DOHH2 (cell line): ENCODE measurements around the gene DHRS13.

Source experiments
- H3F3A ChIP-seq: fragments of 200-600 bp; sonication (generic), shearing (Covaris generic); 2 replicates; pipeline ENCODE4 v1.6.0; 2016; ENCODE audit warnings: antibody characterized with exemption, mild to moderate bottlenecking; ENCODE audit not compliant: control insufficient read depth, insufficient read depth
- H3K27ac ChIP-seq: fragments of 200-600 bp; sonication (generic); 2 replicates; pipeline ENCODE4 v1.5.1; 2014; ENCODE audit warnings: low read depth, mild to moderate bottlenecking, low read length, moderate library complexity
- H3K27me3 ChIP-seq: fragments of 200-600 bp; sonication (generic); 2 replicates; pipeline ENCODE4 v1.6.1; 2014; ENCODE audit warnings: mild to moderate bottlenecking, low read length, mixed read lengths; ENCODE audit not compliant: control insufficient read depth
- H3K36me3 ChIP-seq: fragments of 200-600 bp; sonication (generic); 2 replicates; pipeline ENCODE4 v1.6.1; 2014; ENCODE audit warnings: mild to moderate bottlenecking, low read length, moderate library complexity, mixed read lengths; ENCODE audit not compliant: control insufficient read depth
- H3K4me1 ChIP-seq: fragments of 200-600 bp; sonication (generic); 2 replicates; pipeline ENCODE4 v1.6.1; 2014; ENCODE audit warnings: mild to moderate bottlenecking, low read length, mixed read lengths; ENCODE audit not compliant: control insufficient read depth
- H3K4me2 ChIP-seq: fragments of 200-600 bp; sonication (generic); 2 replicates; pipeline ENCODE4 v1.6.0; 2014; ENCODE audit warnings: mild to moderate bottlenecking, low read length, moderate library complexity
- H3K4me3 ChIP-seq: fragments of 200-600 bp; sonication (generic); 2 replicates; pipeline ENCODE4 v1.5.1; 2014; ENCODE audit warnings: mild to moderate bottlenecking, low read length, mixed read lengths
- H3K79me2 ChIP-seq: fragments of 200-600 bp; sonication (generic); 2 replicates; pipeline ENCODE4 v1.6.1; 2014; ENCODE audit warnings: mild to moderate bottlenecking, low read length, mixed read lengths; ENCODE audit not compliant: control insufficient read depth
- H3K9me2 ChIP-seq: fragments of 200-600 bp; sonication (generic); replicated peaks from 2 replicates; pipeline ENCODE4 v1.6.1; 2014; ENCODE audit warnings: mild to moderate bottlenecking, low read length, mixed read lengths; ENCODE audit not compliant: control insufficient read depth
- H3K9me3 ChIP-seq: fragments of 200-600 bp; sonication (generic); 2 replicates; pipeline ENCODE4 v1.6.1; 2014; ENCODE audit warnings: antibody characterized with exemption, low read length, mixed read lengths; ENCODE audit not compliant: control insufficient read depth, insufficient read depth
- H4K20me1 ChIP-seq: fragments of 200-600 bp; sonication (generic); 2 replicates; pipeline ENCODE4 v1.6.0; 2014; ENCODE audit warnings: low read depth, mild to moderate bottlenecking, antibody characterized with exemption, low read length, moderate library complexity; ENCODE audit not compliant: control insufficient read depth, insufficient read depth
- EZH2phosphoT487 ChIP-seq: fragments of 200-600 bp; sonication (generic); IDR thresholded peaks from 2 replicates; pipeline ENCODE4 v1.6.1; 2017; ENCODE audit warnings: borderline replicate concordance, mild to moderate bottlenecking, antibody characterized with exemption, low read length, moderate library complexity, mixed read lengths
- TF ChIP-seq, protein P1 (sequence below): fragments of 200-600 bp; sonication (generic); IDR thresholded peaks from one replicate; pipeline ENCODE4 v1.5.1; 2014; ENCODE audit warnings: antibody characterized with exemption, mild to moderate bottlenecking, low read depth, low read length; ENCODE audit not compliant: poor library complexity, severe bottlenecking

The DHRS13 gene

DNA sequence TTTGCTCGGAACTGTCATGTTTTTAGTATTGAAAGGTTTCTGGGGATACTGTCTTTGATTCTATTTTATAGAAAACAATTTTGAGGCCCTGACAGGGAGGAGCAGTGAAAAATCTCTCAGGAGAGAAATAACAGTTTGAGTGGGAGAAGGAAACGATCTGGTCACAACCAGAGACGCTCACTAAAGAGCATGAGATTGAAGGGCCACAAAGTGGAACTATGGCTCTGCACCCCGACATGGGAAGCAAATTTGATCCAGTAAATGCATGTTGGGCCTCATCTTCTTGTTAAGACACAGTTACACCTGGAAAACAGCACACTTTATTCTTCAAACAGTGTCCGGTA lies 47.6 kb downstream of the DHRS13 start:
- Histone ChIP-seq H3F3A (0 out of 2 replicates have a peak, but pooled peaks cover 2% of the 10 kb centered on the region), H3K9me3 (no peaks in the 10 kb centered on the region), H3K79me2 (peaks cover 24% of the 10 kb centered on the region), H3K36me3 (peaks cover 26% of the 10 kb centered on the region), H3K27me3 (no peaks in the 10 kb centered on the region), H3K27ac (peak overlapping the region; percentile 31; the same call in 1 of the 2 replicates), H3K4me1 (peaks cover 18% of the 10 kb centered on the region), H3K4me2 (peak overlapping the region; percentile 98), H4K20me1 (no peaks in the 10 kb centered on the region), H3K4me3 (peak overlapping the region; percentile 91), H3K9me2 (no peaks in the 10 kb centered on the region)
- TF ChIP-seq EZH2phosphoT487 = no peak
- TF ChIP-seq, protein P1, sequence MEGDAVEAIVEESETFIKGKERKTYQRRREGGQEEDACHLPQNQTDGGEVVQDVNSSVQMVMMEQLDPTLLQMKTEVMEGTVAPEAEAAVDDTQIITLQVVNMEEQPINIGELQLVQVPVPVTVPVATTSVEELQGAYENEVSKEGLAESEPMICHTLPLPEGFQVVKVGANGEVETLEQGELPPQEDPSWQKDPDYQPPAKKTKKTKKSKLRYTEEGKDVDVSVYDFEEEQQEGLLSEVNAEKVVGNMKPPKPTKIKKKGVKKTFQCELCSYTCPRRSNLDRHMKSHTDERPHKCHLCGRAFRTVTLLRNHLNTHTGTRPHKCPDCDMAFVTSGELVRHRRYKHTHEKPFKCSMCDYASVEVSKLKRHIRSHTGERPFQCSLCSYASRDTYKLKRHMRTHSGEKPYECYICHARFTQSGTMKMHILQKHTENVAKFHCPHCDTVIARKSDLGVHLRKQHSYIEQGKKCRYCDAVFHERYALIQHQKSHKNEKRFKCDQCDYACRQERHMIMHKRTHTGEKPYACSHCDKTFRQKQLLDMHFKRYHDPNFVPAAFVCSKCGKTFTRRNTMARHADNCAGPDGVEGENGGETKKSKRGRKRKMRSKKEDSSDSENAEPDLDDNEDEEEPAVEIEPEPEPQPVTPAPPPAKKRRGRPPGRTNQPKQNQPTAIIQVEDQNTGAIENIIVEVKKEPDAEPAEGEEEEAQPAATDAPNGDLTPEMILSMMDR = no peak

DNA sequence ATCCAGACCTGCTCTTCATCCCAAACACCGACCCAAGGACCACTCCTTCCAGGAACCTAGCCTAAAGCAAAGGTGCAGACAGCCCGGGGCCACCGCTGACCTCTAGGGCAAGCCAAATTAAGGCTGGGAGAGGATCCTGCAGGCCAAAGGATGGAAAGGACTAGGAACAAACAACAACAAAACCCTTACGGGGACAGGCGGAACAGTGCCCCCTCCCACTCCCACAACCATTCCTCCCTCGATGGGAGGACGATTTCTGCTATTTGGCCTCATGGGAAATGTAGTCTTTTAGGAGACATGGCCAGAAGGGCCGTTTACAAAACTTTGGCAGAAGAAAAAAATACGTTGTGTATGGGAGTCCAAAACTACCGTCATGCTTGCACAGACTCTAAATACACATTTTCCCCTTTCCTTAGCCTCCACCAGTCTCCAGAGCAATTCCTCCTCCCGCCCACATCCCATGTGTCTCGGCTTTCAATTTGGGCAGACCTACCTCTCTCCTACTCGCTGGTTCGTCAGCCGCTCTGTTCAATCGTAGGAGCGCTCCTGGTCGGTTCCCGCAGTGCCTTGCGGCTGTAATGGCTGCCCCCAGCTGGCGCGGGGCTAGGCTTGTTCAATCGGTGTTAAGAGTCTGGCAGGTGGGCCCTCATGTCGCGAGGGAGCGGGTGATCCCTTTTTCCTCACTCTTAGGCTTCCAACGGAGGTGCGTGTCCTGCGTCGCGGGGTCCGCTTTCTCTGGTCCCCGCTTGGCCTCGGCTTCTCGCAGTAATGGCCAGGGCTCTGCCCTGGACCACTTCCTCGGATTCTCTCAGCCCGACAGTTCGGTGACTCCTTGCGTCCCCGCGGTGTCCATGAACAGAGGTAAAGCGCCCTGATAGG lies 48.2 kb downstream of the DHRS13 start, which contains the start of gene ERAL1:
Gene ERAL1 (plus strand): TSS at position 560 of the 879 bp plus-strand sequence. CDS start 19 bp downstream, at position 579.
- Histone ChIP-seq H3K36me3 (peaks cover 24% of the 10 kb centered on the region), H3K9me2 (no peaks in the 10 kb centered on the region), H3K9me3 (no peaks in the 10 kb centered on the region), H3K79me2 (peaks cover 24% of the 10 kb centered on the region), H3F3A (0 out of 2 replicates have a peak, but pooled peaks cover 2% of the 10 kb centered on the region), H3K4me3 (peak within 1 kb of the TSS; percentile 91), H3K27ac (peak within 1 kb of the TSS; percentile 31), H3K4me2 (peak within 1 kb of the TSS; percentile 98), H4K20me1 (no peaks in the 10 kb centered on the region), H3K27me3 (no peaks in the 10 kb centered on the region), H3K4me1 (peaks cover 18% of the 10 kb centered on the region)
- no peak for TF ChIP-seq EZH2phosphoT487
- TF ChIP-seq, protein P1 = no peak

DNA sequence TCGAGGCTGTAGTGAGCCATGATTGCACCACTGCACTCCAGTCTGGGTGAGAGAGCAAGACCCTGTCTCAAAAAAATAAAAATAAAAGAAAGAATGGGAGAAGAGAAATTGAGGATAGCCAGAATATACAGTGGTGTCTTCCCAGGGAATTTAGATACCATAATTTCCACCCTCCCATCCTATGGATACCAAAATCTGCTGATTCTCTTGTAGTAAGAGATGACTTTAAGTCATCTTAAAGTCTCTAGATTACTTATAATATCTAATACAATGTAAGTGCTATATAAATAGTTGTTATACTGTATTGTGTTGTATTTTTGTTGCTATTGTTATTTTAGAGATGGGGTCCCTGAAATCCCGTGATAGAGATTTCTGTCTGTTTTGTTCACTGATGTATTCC lies 49.6 kb downstream of the DHRS13 start:
- no peak overlapping the region for H3K4me3 ChIP-seq
- no peak overlapping the region for H3K27ac ChIP-seq
- H4K20me1 ChIP-seq = no peaks in the 10 kb centered on the region
- H3K36me3 ChIP-seq = peaks cover 15% of the 10 kb centered on the region
- no peaks in the 10 kb centered on the region for H3K27me3 ChIP-seq
- peaks cover 24% of the 10 kb centered on the region for H3K79me2 ChIP-seq
- no peaks in the 10 kb centered on the region for H3K9me3 ChIP-seq
- 0 out of 2 replicates have a peak, but pooled peaks cover 2% of the 10 kb centered on the region for H3F3A ChIP-seq
- H3K9me2 ChIP-seq = no peaks in the 10 kb centered on the region
- H3K4me1 ChIP-seq = peaks cover 18% of the 10 kb centered on the region
- TF ChIP-seq, protein P1 = no peak
- TF ChIP-seq EZH2phosphoT487 = no peak
- no peak overlapping the region for H3K4me2 ChIP-seq
